H1 (cell line): Measurements from ENCODE around the gene GPC6. TPM values are rescaled to one million over a fixed set of nuclear protein-coding genes. Genes with fewer than 3 reads are reported as not detected.

ENCODE experiments used
- CHD1 ChIP-seq: IDR thresholded peaks from 2 replicates; pipeline ENCODE4 v1.6.1; 2012; ENCODE audit warnings: low read depth, low read length, improper control_type of control experiment
- KDM1A ChIP-seq: fragments of 200-600, 300-600 bp; sonication (generic); IDR thresholded peaks from 2 replicates; pipeline ENCODE4 v1.7.1; 2016; ENCODE audit warnings: mild to moderate bottlenecking, low read length, borderline replicate concordance
- KDM4A ChIP-seq: IDR thresholded peaks from one replicate; pipeline ENCODE4 v1.7.1; 2012; ENCODE audit warnings: low read depth, mild to moderate bottlenecking, moderate library complexity, low read length, inconsistent platforms; ENCODE audit not compliant: severe bottlenecking
- SIN3A ChIP-seq, 2 experiments: IDR thresholded peaks in 1 of 2; conservative IDR thresholded peaks in 1 of 2; 2 replicates each; pipeline ENCODE4 v1.6.1; 2011 to 2012; ENCODE audit warnings: low read length in 2 of 2, improper control_type of control experiment in 1 of 2, low read depth in 1 of 2, mild to moderate bottlenecking in 1 of 2
- polyA plus RNA-seq, 7 experiments: library from polyadenylated mRNA; depleted of rRNA in 3 of 7; stranded (reverse) in 5 of 7; unstranded in 2 of 7; fragments of >200 nt in 5 of 7; fragments of 200-250 nt in 2 of 7; gene quantifications; 1 replicate in 5 of 7; 2 replicates in 1 of 7; 4 replicates in 1 of 7; pipeline versions ENCODE4 v1.2.1 to v1.2.3, GENCODE V29; 2011 to 2013; ENCODE audit warnings: missing spikeins in 2 of 7, mixed read lengths in 2 of 7
- total RNA-seq: library from RNA; stranded (reverse); fragmentation: NEBNext Ultra II Directional; extraction: Animal tissue kit (Norgen Biotek cat#: 25700); gene quantifications from 2 replicates; pipeline ENCODE4 v1.2.1, GENCODE V29; 2021

The GPC6 gene
- total and polyA plus RNA-seq, 2 of the 8 experiments (the other 6 are each of a cell fraction or from before 2014, with no cell fraction given), result 5.4 to 12.0 TPM

DNA sequence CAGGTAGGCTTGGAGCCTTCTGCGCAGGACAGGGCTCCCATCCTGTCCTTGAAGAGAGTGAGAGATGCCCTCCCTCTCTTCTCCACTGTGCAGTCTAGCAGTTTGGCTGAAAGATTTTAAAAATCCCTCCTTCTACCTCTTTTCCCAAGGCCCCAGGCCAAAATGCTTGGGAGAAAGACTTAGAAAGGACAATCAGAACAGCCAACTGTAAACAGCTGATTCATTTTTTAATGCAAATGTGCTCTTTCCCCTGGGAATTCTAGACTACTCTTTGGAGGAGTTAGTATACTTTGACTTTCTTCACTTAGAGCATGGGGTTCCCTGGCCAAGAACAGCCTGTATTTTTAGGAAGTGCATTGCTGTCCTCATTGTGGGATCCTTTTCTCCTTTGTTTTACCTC, 398.9 kb downstream of the GPC6 start (continued):
- TF ChIP-seq SIN3A (conservative IDR thresholded peaks at IDR 0.05 in 1 of 2, IDR thresholded peaks at IDR 0.05 in 1 of 2; ENCODE audit: low read depth in 1 of 2, low read length in 2 of 2) (no peak), CHD1 (no peak), KDM1A (no peak), KDM4A (no peak)
